CD4-positive, alpha-beta T cell treated with Interleukin-4 for 4 hours (primary cell): ENCODE results near the gene OR8D2.

Experiments used
- DNase-seq: peaks from one replicate; pipeline ENCODE4 v3.0.0-alpha.2; 2020

Gene OR8D2, protein sequence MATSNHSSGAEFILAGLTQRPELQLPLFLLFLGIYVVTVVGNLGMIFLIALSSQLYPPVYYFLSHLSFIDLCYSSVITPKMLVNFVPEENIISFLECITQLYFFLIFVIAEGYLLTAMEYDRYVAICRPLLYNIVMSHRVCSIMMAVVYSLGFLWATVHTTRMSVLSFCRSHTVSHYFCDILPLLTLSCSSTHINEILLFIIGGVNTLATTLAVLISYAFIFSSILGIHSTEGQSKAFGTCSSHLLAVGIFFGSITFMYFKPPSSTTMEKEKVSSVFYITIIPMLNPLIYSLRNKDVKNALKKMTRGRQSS

DNA sequence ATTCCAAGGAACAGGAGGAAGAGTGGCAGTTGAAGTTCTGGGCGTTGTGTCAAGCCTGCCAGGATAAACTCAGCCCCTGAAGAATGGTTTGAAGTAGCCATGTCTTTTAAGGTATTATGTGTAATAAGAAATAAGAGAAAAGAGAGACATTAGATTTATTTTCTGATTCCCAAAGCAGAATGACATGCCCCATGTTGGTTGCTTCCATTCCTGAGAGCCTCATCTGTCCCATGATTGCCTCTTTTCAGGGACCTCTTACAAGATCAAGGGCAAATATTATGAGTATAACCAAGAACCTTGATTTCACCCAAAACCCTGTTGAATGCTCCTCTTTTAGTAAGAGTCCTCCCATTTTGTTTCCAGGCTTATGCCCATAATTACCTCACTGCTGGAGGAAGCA lies at the start of gene OR8D2:
Gene OR8D2 (minus strand): TSS at position 101 of the 400 bp plus-strand sequence. CDS start 0 bp downstream, at position 101.
- DNase-seq: no peak

DNA sequence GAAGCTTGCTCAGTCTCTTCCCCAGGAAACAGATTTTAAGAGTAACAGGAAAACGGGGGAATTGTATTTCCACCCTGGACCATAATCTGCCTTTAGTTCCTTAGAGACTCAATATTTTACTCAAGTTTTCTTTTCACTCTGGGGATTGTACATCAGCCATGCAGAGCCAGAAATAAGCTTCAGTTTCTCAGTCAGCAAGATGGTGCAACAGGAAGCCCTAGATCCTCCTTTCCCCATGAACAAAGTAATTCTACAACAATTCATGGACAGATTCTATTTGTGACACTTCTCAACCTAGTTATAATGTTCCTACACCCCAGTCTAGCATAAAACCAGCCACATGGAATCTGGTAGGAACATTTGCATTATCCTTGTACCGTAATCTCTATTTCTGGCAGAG lies 39.6 kb upstream of the OR8D2 start:
- DNase-seq: no peak

- no peak for DNase-seq
Measured at GRCh38 chr11:124346311-124346955, 26.4 kb upstream of the OR8D2 start.

- no peak for DNase-seq
Measured at GRCh38 chr11:124344346-124344745, 24.3 kb upstream of the OR8D2 start.

GRCh38 chr11:124340142-124340447 lies 20.1 kb upstream of the OR8D2 start:
- no peak for DNase-seq

GRCh38 chr11:124339396-124340141 lies 19.6 kb upstream of the OR8D2 start:
- no peak for DNase-seq

GRCh38 chr11:124331873-124332272 lies 11.9 kb upstream of the OR8D2 start:
- no peak for DNase-seq

GRCh38 chr11:124329787-124330478 lies 9.9 kb upstream of the OR8D2 start:
- no peak for DNase-seq

DNA sequence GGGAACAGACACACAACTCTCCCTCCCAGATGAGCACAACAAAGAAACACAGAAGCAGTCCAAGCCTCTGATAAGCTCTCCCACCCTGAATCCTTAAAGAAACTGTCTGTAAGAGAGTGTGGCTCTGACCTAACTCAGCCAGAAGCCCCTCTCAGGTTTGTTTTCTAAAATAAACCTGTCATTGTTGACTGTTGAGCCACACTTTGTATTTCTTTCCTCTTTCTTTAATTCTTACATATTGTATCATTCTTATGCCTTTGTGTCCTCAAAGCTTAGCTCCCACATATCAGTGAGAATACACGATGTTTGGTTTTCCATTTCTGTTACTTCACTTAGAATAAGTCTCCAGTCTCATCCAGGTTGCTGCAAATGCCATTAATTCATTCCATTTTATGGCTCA lies 7.8 kb upstream of the OR8D2 start:
- no peak for DNase-seq

- DNase-seq: no peak
Measured at GRCh38 chr11:124322356-124322755, 2.4 kb upstream of the OR8D2 start.

DNA sequence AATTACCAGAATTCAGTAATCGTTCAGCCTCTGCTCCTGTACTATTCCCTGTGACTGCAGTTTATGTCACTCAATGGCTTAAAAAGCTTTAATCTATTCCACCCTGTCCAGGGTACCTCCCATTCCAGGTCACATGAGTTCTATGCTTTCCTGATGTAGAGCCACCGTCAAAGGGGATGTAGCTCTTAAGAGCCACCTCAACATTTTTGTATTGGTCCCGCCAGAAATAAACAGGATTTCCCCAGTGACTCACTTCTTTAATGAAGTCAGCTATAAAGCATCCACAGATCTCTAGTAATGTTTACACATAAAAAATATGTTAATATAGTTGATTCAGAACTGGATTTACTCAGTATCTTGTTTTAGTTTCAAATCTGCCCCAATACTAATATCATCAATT lies 4.9 kb downstream of the OR8D2 start:
- DNase-seq: no peak

DNA sequence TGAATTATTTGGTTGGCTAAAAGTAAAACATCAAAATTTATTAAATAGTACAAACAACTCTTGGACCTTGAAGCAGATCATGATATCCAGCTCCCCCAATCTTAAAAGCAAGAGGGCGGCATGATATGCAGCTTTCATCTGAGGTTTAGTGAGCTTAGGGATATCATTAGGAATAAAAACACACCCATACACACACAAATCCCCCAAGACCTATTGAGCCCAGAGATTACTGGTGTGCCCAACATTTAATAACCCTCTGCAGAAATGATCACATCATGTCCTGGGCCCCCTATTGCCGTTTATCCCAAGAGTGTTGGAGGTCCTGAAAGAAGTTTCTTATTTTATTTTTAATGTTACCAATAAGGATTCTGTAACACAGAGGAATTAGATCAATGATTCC lies 6.1 kb downstream of the OR8D2 start, which contains the start of gene OR8D1:
Gene OR8D1 (minus strand): TSS at position 101 of the 400 bp plus-strand sequence. CDS start 3,183 bp downstream, outside the sequence.
- DNase-seq: no peak

GRCh38 chr11:124313131-124313530 lies 6.9 kb downstream of the OR8D2 start:
- no peak for DNase-seq

DNA sequence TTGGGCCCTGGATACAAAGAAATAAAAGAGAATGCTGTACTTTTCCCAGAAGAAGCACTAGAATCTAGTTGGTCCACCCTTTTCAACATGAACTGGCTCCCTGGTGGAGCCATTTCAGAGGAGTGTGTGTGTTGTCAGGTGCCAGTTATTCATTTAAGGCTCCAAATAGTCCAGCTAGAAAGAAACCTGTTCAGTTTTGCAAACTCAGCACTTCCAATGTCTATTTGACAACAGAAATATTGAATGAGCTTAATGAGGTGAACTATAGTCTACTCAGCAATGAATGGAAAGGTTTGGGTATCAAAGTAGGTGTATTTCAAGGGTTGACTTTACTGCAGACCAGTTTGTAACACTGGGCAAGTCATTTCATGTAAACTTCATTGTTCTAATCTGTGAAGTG lies 8.3 kb downstream of the OR8D2 start:
- no peak for DNase-seq

GRCh38 chr11:124311269-124311668 lies 8.7 kb downstream of the OR8D2 start:
- DNase-seq: no peak

GRCh38 chr11:124310721-124311120 lies 9.3 kb downstream of the OR8D2 start:
- DNase-seq: no peak

DNA sequence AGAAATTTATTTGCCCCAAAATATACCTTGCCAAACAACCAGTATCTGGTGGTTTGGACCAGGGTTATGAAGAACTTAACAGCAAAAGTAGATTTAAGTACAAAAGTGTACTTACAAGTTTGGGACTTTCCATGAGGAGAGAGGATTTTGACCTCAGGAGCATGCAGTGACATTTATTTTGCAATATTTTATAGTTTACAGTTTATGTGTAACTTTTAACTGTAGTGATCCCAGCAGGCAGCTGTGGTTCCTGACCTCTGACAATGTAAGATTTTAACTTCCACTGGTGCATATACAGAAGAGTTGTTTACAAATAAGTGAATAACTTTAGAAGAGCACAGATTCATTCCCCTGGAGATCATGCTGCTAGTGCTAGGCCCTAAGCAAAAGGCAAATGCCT lies 12.9 kb downstream of the OR8D2 start:
- DNase-seq: no peak

- no peak for DNase-seq
Measured at GRCh38 chr11:124302347-124303125, 17.5 kb downstream of the OR8D2 start.

GRCh38 chr11:124301548-124301947 lies 18.4 kb downstream of the OR8D2 start:
- no peak for DNase-seq

GRCh38 chr11:124297921-124298320 lies 22.1 kb downstream of the OR8D2 start:
- no peak for DNase-seq

DNA sequence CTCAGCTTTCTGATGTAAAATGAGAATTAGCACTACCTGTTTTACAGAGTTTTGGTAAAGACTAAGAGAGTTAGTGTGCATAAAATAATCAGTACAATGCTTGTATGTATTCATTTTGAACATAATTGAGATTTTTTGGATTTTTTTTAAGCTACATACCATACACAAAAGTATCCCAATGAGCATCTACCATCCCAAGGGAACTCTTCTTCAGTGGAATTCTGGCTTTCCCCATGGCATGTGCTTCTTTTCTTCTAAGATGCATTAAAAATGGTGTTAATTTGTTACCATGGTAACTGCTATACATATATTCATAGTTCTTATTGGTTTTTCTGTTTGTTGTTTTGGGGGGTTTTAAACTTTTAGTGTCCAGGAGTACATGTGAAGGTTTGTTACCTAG lies 24.0 kb downstream of the OR8D2 start:
- DNase-seq: no peak

- no peak for DNase-seq
Measured at GRCh38 chr11:124294687-124295086, 25.3 kb downstream of the OR8D2 start.
